ENCODE measurements around the gene FOXI1.

DNA sequence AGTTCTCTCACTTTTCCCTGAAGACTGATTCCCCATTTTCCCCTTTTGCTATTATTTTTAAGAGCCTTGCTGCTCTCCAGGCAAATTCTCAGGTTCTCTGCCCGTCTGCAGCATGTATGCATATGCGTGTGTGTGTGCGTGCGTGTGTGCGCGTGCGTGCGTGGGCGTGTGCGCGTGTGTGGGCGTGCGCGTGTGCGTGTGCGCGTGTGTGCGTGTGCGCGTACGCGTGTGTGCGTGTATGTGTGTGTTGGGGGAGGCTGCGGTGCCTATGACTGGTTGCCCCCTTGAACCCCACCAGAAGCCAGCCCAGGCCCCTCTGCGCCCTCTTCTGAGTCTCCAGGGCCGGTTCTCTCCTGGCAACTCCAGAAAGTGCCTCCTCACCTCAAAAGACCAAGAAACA lies 987 bp upstream of the FOXI1 start:
- TF ChIP-seq, protein P1, sequence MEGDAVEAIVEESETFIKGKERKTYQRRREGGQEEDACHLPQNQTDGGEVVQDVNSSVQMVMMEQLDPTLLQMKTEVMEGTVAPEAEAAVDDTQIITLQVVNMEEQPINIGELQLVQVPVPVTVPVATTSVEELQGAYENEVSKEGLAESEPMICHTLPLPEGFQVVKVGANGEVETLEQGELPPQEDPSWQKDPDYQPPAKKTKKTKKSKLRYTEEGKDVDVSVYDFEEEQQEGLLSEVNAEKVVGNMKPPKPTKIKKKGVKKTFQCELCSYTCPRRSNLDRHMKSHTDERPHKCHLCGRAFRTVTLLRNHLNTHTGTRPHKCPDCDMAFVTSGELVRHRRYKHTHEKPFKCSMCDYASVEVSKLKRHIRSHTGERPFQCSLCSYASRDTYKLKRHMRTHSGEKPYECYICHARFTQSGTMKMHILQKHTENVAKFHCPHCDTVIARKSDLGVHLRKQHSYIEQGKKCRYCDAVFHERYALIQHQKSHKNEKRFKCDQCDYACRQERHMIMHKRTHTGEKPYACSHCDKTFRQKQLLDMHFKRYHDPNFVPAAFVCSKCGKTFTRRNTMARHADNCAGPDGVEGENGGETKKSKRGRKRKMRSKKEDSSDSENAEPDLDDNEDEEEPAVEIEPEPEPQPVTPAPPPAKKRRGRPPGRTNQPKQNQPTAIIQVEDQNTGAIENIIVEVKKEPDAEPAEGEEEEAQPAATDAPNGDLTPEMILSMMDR (IDR thresholded peaks at IDR 0.05 in 4 of 5, conservative IDR thresholded peaks at IDR 0.05 in 1 of 5) = no peak
- TF ChIP-seq POLR2A (IDR thresholded peaks at IDR 0.05) = no peak
